MM.1S (cell line): ENCODE data around the gene GLS2.

Experiments
- DNase-seq: peaks from one replicate; pipeline ENCODE4 v3.0.0-alpha.2; 2015
- H2AFZ ChIP-seq: fragments of 300-600 bp; sonication (generic); 2 replicates; pipeline ENCODE4 v1.6.0; 2016; ENCODE audit warnings: antibody characterized with exemption, low read length
- H3F3A ChIP-seq: fragments of 300-600 bp; sonication (generic); 2 replicates; pipeline ENCODE4 v1.6.1; 2016; ENCODE audit warnings: mild to moderate bottlenecking, antibody characterized with exemption, low read length, moderate library complexity, mixed read lengths; ENCODE audit not compliant: insufficient read depth
- H3K27ac ChIP-seq: fragments of 300-600 bp; sonication (generic); 2 replicates; pipeline ENCODE4 v1.5.1; 2016; ENCODE audit warnings: mild to moderate bottlenecking, low read length
- H3K27me3 ChIP-seq: fragments of 300-600 bp; sonication (generic); replicated peaks from 2 replicates; pipeline ENCODE4 v1.6.0; 2016; ENCODE audit warnings: low read length; ENCODE audit not compliant: insufficient read depth
- H3K36me3 ChIP-seq: fragments of 300-600 bp; sonication (generic); replicated peaks from 2 replicates; pipeline ENCODE4 v1.6.1; 2016; ENCODE audit warnings: mild to moderate bottlenecking, low read length, mixed read lengths; ENCODE audit not compliant: insufficient read depth
- H3K4me1 ChIP-seq: fragments of 300-600 bp; sonication (generic); 2 replicates; pipeline ENCODE4 v1.6.1; 2016; ENCODE audit warnings: low read length, mixed read lengths
- H3K4me2 ChIP-seq: fragments of 300-600 bp; sonication (generic); 2 replicates; pipeline ENCODE4 v1.6.0; 2016; ENCODE audit warnings: low read depth, low read length
- H3K4me3 ChIP-seq: fragments of 300-600 bp; sonication (generic); 2 replicates; pipeline ENCODE4 v1.5.1; 2016; ENCODE audit warnings: low read length, mixed read lengths
- H3K79me2 ChIP-seq: fragments of 300-600 bp; sonication (generic); 2 replicates; pipeline ENCODE4 v1.6.1; 2016; ENCODE audit warnings: mixed run types, low read length, mixed read lengths
- H3K9ac ChIP-seq: fragments of 300-600 bp; sonication (generic); 2 replicates; pipeline ENCODE4 v1.6.1; 2016; ENCODE audit warnings: low read length, mixed read lengths
- H3K9me2 ChIP-seq: fragments of 300-600 bp; sonication (generic); replicated peaks from 2 replicates; pipeline ENCODE4 v1.6.1; 2016; ENCODE audit warnings: mild to moderate bottlenecking, low read length, mixed read lengths; ENCODE audit not compliant: insufficient read depth
- H3K9me3 ChIP-seq: fragments of 300-600 bp; sonication (generic); replicated peaks from 2 replicates; pipeline ENCODE4 v1.6.1; 2016; ENCODE audit warnings: mild to moderate bottlenecking, low read length, mixed read lengths; ENCODE audit not compliant: insufficient read depth
- H4K20me1 ChIP-seq: fragments of 300-600 bp; sonication (generic); 2 replicates; pipeline ENCODE4 v1.6.1; 2016; ENCODE audit warnings: mild to moderate bottlenecking, low read length, moderate library complexity, mixed read lengths; ENCODE audit not compliant: insufficient read depth
- CTCF ChIP-seq: fragments of 300-600 bp; sonication (generic); IDR thresholded peaks from 2 replicates; pipeline ENCODE4 v1.5.1; 2016; ENCODE audit warnings: antibody characterized with exemption, low read length, mixed read lengths
- EZH2 ChIP-seq: fragments of 300-600 bp; sonication (generic); optimal IDR thresholded peaks from 2 replicates; pipeline ENCODE3; 2017; ENCODE audit warnings: low read depth, mild to moderate bottlenecking, antibody characterized with exemption, low read length, mixed read lengths
- EZH2phosphoT487 ChIP-seq: fragments of 300-600 bp; sonication (generic); IDR thresholded peaks from 2 replicates; pipeline ENCODE4 v1.6.1; 2018; ENCODE audit warnings: antibody characterized with exemption, low read length

Gene GLS2

GRCh38 chr12:56461235-56462159 is 26.5 kb downstream of the GLS2 start:
- no peaks in the 10 kb centered on the region for H3K79me2 ChIP-seq
- H3K36me3 ChIP-seq, result no peaks in the 10 kb centered on the region
- no peak for DNase-seq
- H3K27me3 ChIP-seq, result no peaks in the 10 kb centered on the region
- H4K20me1 ChIP-seq, result no peaks in the 10 kb centered on the region
- H3K27ac ChIP-seq, result no peak overlapping the region; the same call in 1 of the 2 replicates
- H2AFZ ChIP-seq, result no peak overlapping the region
- TF ChIP-seq EZH2phosphoT487 (no peak), EZH2 (no peak), CTCF (no peak)
- no peak overlapping the region for H3K9ac ChIP-seq
- H3K4me1 ChIP-seq, result 0 out of 2 replicates have a peak, but pooled peaks cover 5% of the 10 kb centered on the region
- H3K4me3 ChIP-seq, result no peak overlapping the region
- H3F3A ChIP-seq, result no peaks in the 10 kb centered on the region
- H3K9me2 ChIP-seq, result no peaks in the 10 kb centered on the region
- no peak overlapping the region for H3K4me2 ChIP-seq
- no peaks in the 10 kb centered on the region for H3K9me3 ChIP-seq

- no peaks in the 10 kb centered on the region for H4K20me1 ChIP-seq
- H3K9me3 ChIP-seq, result no peaks in the 10 kb centered on the region
- H3K9me2 ChIP-seq, result no peaks in the 10 kb centered on the region
- H2AFZ ChIP-seq, result no peak overlapping the region
- no peak for TF ChIP-seq EZH2
- TF ChIP-seq EZH2phosphoT487, result no peak
- TF ChIP-seq CTCF, result no peak
- H3K4me3 ChIP-seq, result no peak overlapping the region
- H3K27ac ChIP-seq, result no peak overlapping the region
- H3K36me3 ChIP-seq, result no peaks in the 10 kb centered on the region
- H3K4me1 ChIP-seq, result no peaks in the 10 kb centered on the region
- no peak overlapping the region for H3K9ac ChIP-seq
- no peak for DNase-seq
- H3K79me2 ChIP-seq, result no peaks in the 10 kb centered on the region
- no peak overlapping the region for H3K4me2 ChIP-seq
- no peaks in the 10 kb centered on the region for H3K27me3 ChIP-seq
- H3F3A ChIP-seq, result no peaks in the 10 kb centered on the region
Measured at GRCh38 chr12:56457817-56458216, 30.1 kb downstream of the GLS2 start.

GRCh38 chr12:56454557-56454956 is 33.4 kb downstream of the GLS2 start, which contains the start of gene MIP:
Gene MIP (minus strand): TSS chr12:56454657. CDS start chr12:56454613, 44 bp downstream.
- no peak within 1 kb of the TSS for H3K27ac ChIP-seq
- no peak for DNase-seq
- H3K4me1 ChIP-seq, result no peaks in the 10 kb centered on the region
- H3K4me2 ChIP-seq, result no peak within 1 kb of the TSS
- H3K9ac ChIP-seq, result no peak within 1 kb of the TSS
- H3K36me3 ChIP-seq, result no peaks in the 10 kb centered on the region
- H3K9me3 ChIP-seq, result no peaks in the 10 kb centered on the region
- no peaks in the 10 kb centered on the region for H3F3A ChIP-seq
- no peak within 1 kb of the TSS for H2AFZ ChIP-seq
- H3K79me2 ChIP-seq, result no peaks in the 10 kb centered on the region
- no peaks in the 10 kb centered on the region for H4K20me1 ChIP-seq
- no peaks in the 10 kb centered on the region for H3K27me3 ChIP-seq
- H3K4me3 ChIP-seq, result no peak within 1 kb of the TSS
- no peaks in the 10 kb centered on the region for H3K9me2 ChIP-seq
- TF ChIP-seq EZH2 (no peak), CTCF (no peak), EZH2phosphoT487 (no peak)
